Spleen (tissue), 11 donors: ENCODE measurements around the gene GRB10. TPM values are rescaled to one million over a fixed set of nuclear protein-coding genes. Genes with fewer than 3 reads are reported as not detected.

Experiments
- DNase-seq: peaks from one replicate; pipeline ENCODE4 v3.0.0-alpha.2; 2020
- H3K27ac ChIP-seq, 8 donors: fragments of 200-600 bp; sonication (generic) in 7 of 8; 1 replicate in 4 of 8; 2 replicates in 4 of 8; pipeline versions ENCODE4 v1.5.0 to v1.8.0; 2016 to 2021; ENCODE audit warnings: inconsistent platforms in 4 of 8, mild to moderate bottlenecking in 4 of 8, moderate library complexity in 1 of 8
- H3K27me3 ChIP-seq, 7 donors: fragments of 200-600 bp; sonication (generic) in 6 of 7; replicated peaks in 1 of 7; 1 replicate in 4 of 7; 2 replicates in 3 of 7; pipeline versions ENCODE4 v1.5.0 to v1.8.0; 2016 to 2021; ENCODE audit warnings: inconsistent platforms in 3 of 7, mild to moderate bottlenecking in 1 of 7
- H3K36me3 ChIP-seq, 6 donors: fragments of 200-600 bp; sonication (generic) in 5 of 6; 1 replicate in 4 of 6; 2 replicates in 2 of 6; pipeline versions ENCODE4 v1.5.0 to v1.8.0; 2016 to 2021; ENCODE audit warnings: inconsistent platforms in 2 of 6
- H3K4me1 ChIP-seq, 6 donors: fragments of 200-600 bp; sonication (generic) in 5 of 6; 1 replicate in 3 of 6; 2 replicates in 3 of 6; pipeline versions ENCODE4 v1.5.0 to v1.8.0; 2016 to 2021; ENCODE audit warnings: inconsistent platforms in 3 of 6
- H3K4me3 ChIP-seq, 8 donors: fragments of 200-600 bp; sonication (generic) in 7 of 8; 1 replicate in 4 of 8; 2 replicates in 4 of 8; pipeline versions ENCODE4 v1.5.0 to v1.8.0; 2016 to 2021; ENCODE audit warnings: inconsistent platforms in 4 of 8, mild to moderate bottlenecking in 4 of 8, moderate library complexity in 2 of 8
- H3K9me3 ChIP-seq, 8 donors: fragments of 200-600 bp; sonication (generic) in 7 of 8; 1 replicate in 4 of 8; 2 replicates in 4 of 8; pipeline versions ENCODE4 v1.5.0 to v1.8.0; 2016 to 2021; ENCODE audit warnings: inconsistent platforms in 4 of 8
- POLR2A ChIP-seq, 3 donors: fragments of 450-650 bp; IDR thresholded peaks; one replicate each; pipeline ENCODE4 v1.5.1; 2017; ENCODE audit warnings: antibody characterized with exemption in 3 of 3, mild to moderate bottlenecking in 1 of 3
- POLR2AphosphoS5 ChIP-seq, 3 donors: sonication (generic); formaldehyde crosslinking; IDR thresholded peaks; one replicate each; pipeline ENCODE4 v1.5.1; 2017; ENCODE audit warnings: antibody characterized with exemption in 3 of 3
- WGBS, 5 donors: extraction: QIAGEN DNeasy Blood & Tissue Kit in 3 of 5; methylation state at CpG; one replicate each; pipeline versions ENCODE4 v1.1.5 to v1.1.7; 2013 to 2018; 5-methylcytosine and 5-hydroxymethylcytosine counted together
- intact Hi-C: fragments of 100-400 bp; cut with DNase I; formaldehyde crosslinking; loops from one replicate; pipeline ENCODE4 v1.15.0; 2023; ENCODE audit warnings: low total_unique reads
- polyA plus RNA-seq, 3 donors: library from polyadenylated mRNA; stranded (reverse); fragments of 200-250 nt; gene quantifications; one replicate each; pipeline ENCODE4 v1.2.1, GENCODE V29; 2013
- total RNA-seq, 7 donors: library from RNA; depleted of rRNA in 3 of 7; stranded (reverse); fragments of >200 nt in 3 of 7; fragmentation: NEBNext Ultra II Directional in 4 of 7; extraction: Animal tissue kit (Norgen Biotek cat#: 25700) in 4 of 7; gene quantifications; one replicate each; pipeline versions ENCODE4 v1.1.0 to v1.2.1, GENCODE V29; 2016 to 2021
- TF ChIP-seq, protein P1 (sequence below), 11 experiments: fragments of 200-600 bp in 7 of 11; fragments of 450-650 bp in 4 of 11; sonication (generic) in 4 of 11; IDR thresholded peaks in 8 of 11; conservative IDR thresholded peaks in 3 of 11; 1 replicate in 7 of 11; 2 replicates in 4 of 11; pipeline versions ENCODE4 v1.4.0 to v1.8.0; 2016 to 2021; ENCODE audit warnings: antibody characterized with exemption in 11 of 11, inconsistent platforms in 4 of 11, mild to moderate bottlenecking in 1 of 11
- donor health status: healthy with polysubstance abuse.
- donor health status: DM: no; HTN: no; CAD: no; lungs with moderate emphysema.
- donor health status: DM: no; HTN: no; CAD: no.
- donor health status: Bipolar disorder and iron deficiency.
- donor health status: healthy.
- donor health status: DM: no; HTN: no; CAD: no.
- donor health status: DM: yes; HTN: yes; CAD: no.

GRB10 gene
- total and polyA plus RNA-seq, 10 donors, result 11.3 to 159 (median 115) TPM

DNA sequence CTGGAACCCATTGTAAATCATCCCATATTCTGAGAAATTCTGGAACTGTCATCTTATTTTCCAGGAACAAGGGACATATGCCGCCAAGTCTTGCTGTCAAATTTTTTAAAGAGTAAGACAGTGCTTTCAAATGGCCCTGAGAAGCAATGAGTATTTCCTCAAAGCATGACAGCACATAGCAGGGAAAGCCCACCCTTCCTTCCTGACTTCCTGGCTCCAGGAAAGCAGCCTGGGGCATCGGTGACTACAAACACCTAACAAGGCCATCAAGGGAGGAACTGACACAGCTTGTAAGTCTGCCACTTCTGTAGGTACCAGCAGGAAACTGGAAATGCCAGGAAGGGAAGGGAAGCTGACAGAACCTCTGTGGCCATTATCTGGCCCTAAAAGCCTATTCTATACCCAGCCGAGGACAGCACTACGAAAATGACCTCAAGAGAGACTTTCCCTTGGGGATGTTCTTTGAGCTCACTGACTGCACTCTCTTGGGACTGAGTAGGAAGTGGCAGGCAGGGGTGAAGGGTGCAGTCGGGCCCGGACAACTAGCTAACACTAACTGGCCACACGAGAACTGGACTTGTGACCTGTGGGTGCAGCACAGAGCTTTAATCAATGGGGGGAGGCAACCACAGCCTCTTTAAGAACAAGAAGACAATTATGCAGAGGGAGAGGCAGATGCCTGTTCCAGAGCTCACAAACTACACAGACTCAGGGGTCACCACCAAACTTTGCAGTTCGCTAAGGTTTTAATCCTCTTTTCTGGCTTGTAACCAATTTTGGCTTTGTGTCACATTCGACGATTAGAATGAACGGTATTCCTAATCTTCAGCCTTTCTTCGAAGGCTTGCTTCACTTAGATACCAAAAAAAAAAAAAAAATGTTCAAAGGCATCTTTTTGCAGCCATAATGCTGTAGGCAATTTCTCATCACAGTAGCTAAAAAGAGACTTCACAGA, 52.0 kb downstream of the GRB10 start:
- Histone ChIP-seq H3K27me3 (no peaks in the 10 kb centered on the region), H3K9me3 (no peaks in the 10 kb centered on the region), H3K4me1 (peaks cover 3 to 95% (median 46%) of the 10 kb centered on the region in 6 donors), H3K36me3 (peaks cover 0 to 9% (median 0%) of the 10 kb centered on the region in 6 donors), H3K4me3 (no peak overlapping the region), H3K27ac (peak overlapping the region in 6 of 8 donors; percentile 15 to 93 (median 61))
- WGBS, 5 donors, result 45 to 65% (median 48%) methylated on average over 12 of the region's 12 CpGs
- TF ChIP-seq, protein P1, sequence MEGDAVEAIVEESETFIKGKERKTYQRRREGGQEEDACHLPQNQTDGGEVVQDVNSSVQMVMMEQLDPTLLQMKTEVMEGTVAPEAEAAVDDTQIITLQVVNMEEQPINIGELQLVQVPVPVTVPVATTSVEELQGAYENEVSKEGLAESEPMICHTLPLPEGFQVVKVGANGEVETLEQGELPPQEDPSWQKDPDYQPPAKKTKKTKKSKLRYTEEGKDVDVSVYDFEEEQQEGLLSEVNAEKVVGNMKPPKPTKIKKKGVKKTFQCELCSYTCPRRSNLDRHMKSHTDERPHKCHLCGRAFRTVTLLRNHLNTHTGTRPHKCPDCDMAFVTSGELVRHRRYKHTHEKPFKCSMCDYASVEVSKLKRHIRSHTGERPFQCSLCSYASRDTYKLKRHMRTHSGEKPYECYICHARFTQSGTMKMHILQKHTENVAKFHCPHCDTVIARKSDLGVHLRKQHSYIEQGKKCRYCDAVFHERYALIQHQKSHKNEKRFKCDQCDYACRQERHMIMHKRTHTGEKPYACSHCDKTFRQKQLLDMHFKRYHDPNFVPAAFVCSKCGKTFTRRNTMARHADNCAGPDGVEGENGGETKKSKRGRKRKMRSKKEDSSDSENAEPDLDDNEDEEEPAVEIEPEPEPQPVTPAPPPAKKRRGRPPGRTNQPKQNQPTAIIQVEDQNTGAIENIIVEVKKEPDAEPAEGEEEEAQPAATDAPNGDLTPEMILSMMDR (IDR thresholded peaks at IDR 0.05 in 8 of 11, conservative IDR thresholded peaks at IDR 0.05 in 3 of 11), result no peak
- TF ChIP-seq POLR2A (IDR thresholded peaks at IDR 0.05), result no peak
- peak in 2 of 3 donors; percentile 44 to 81 for TF ChIP-seq POLR2AphosphoS5 (IDR thresholded peaks at IDR 0.05)
- peak; percentile 69 for DNase-seq
- intact Hi-C loops, result no loop called here

DNA sequence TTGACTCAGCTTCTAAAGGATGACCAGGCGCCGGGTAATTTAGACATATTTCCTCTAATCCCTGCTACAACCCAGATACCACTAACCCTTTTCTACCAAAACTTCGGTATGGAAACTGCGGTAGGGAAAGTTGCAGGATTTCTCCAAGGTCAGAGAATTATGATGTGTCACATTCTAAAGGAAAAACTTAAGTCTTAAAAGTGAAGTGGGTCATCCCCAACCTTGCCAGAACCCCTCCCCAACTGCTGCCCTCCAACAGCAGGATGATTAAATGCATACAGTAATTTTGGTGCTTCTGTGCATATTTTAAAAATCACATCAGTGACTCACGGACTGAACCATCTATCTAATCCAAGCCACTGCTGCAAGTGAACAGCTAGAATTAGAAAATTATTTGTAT, 52.7 kb downstream of the GRB10 start:
- Histone ChIP-seq H3K4me1 (peaks cover 6 to 96% (median 51%) of the 10 kb centered on the region in 6 donors), H3K27ac (peak overlapping the region in 5 of 8 donors; percentile 44 to 93 (median 61)), H3K27me3 (no peaks in the 10 kb centered on the region), H3K36me3 (peaks cover 0 to 9% (median 0%) of the 10 kb centered on the region in 6 donors), H3K9me3 (no peaks in the 10 kb centered on the region), H3K4me3 (no peak overlapping the region)
- WGBS, 5 donors, result 61 to 78% (median 74%) methylated on average over 5 of the region's 5 CpGs
- intact Hi-C loops, result no loop called here
- no peak for TF ChIP-seq POLR2A (IDR thresholded peaks at IDR 0.05)
- TF ChIP-seq POLR2AphosphoS5 (IDR thresholded peaks at IDR 0.05), result no peak
- TF ChIP-seq, protein P1 (IDR thresholded peaks at IDR 0.05 in 8 of 11, conservative IDR thresholded peaks at IDR 0.05 in 3 of 11), result no peak
- no peak for DNase-seq

DNA sequence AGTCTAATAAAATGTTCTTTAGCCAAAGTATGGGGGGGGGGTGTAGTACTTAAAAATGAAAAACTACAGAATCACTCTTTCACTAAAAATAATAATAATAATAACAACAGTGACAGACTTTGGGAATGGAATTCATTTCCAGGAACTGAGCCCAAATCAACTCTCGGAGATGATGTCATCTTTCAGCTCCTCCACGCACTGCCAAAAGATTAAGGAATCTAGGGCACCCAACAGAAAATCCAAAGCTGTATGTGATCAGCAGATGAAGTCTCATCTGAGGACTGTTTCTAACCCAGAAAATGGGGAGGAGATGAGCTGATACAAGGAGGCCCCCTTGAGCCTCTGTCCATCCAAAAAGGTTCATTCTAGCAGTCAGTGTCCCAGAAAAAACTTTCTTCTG, 54.5 kb downstream of the GRB10 start:
- 59 to 74% (median 62%) methylated on average over 2 of the region's 2 CpGs for WGBS, 5 donors
- intact Hi-C loops, result no loop called here
- TF ChIP-seq POLR2A (IDR thresholded peaks at IDR 0.05) (no peak), POLR2AphosphoS5 (IDR thresholded peaks at IDR 0.05) (no peak)
- TF ChIP-seq, protein P1 (IDR thresholded peaks at IDR 0.05 in 8 of 11, conservative IDR thresholded peaks at IDR 0.05 in 3 of 11), result no peak
- no peak for DNase-seq
- no peak overlapping the region for H3K4me3 ChIP-seq
- H3K9me3 ChIP-seq, result no peaks in the 10 kb centered on the region
- H3K27ac ChIP-seq, result peak overlapping the region in 4 of 8 donors; percentile 5 to 93 (median 66)
- peaks cover 0 to 9% (median 0%) of the 10 kb centered on the region in 6 donors for H3K36me3 ChIP-seq
- H3K4me1 ChIP-seq, result peaks cover 6 to 96% (median 59%) of the 10 kb centered on the region in 6 donors
- peaks cover 0 to 4% (median 0%) of the 10 kb centered on the region in 7 donors for H3K27me3 ChIP-seq

DNA sequence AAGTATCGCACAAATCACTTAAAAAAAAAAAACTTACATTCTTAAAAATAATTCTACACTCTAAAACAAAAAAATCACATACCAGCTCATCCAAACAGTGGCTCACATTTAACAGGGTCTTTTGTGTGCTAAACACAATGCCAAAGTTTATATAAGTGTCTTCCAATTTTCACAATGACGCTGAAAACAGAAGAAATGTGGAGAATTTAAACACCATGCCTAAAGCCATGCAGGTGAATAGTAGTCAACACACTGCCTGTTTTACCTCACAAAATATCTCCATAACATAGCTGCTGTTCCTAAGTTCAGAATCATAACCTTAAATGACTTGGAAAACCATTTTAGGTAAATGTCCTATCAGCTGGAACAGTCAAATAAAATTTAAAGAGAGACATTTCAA, 55.0 kb downstream of the GRB10 start:
- intact Hi-C loops, result no loop called here
- Histone ChIP-seq H3K9me3 (no peaks in the 10 kb centered on the region), H3K27ac (peak overlapping the region in 4 of 8 donors; percentile 5 to 93 (median 54)), H3K4me1 (peaks cover 6 to 97% (median 59%) of the 10 kb centered on the region in 6 donors), H3K4me3 (no peak overlapping the region), H3K27me3 (peaks cover 0 to 4% (median 0%) of the 10 kb centered on the region in 7 donors), H3K36me3 (peaks cover 0 to 9% (median 0%) of the 10 kb centered on the region in 6 donors)
- no peak for DNase-seq
- 88 to 97% (median 94%) methylated on average over 2 of the region's 2 CpGs for WGBS, 5 donors
- TF ChIP-seq POLR2AphosphoS5 (IDR thresholded peaks at IDR 0.05) (no peak), POLR2A (IDR thresholded peaks at IDR 0.05) (no peak)
- TF ChIP-seq, protein P1 (IDR thresholded peaks at IDR 0.05 in 8 of 11, conservative IDR thresholded peaks at IDR 0.05 in 3 of 11), result no peak
